ENCODE measurements around the gene IL1RAP.
"Not testable (repeated sequence)": the region's sequence is repeated elsewhere in the genome, so short reads cannot be mapped to it uniquely, and the experiment has no call there.

Gene IL1RAP

GRCh38 chr3:190512666-190513065, 1.2 kb upstream of the IL1RAP start:
- DNase-seq (ENCODE audit: low read depth) = no peak

GRCh38 chr3:190514413-190515153, 698 bp downstream of the IL1RAP start:
- peak; percentile 3 for DNase-seq (ENCODE audit: low read depth)

- no peak for DNase-seq (ENCODE audit: low read depth)
Observed at GRCh38 chr3:190516416-190516815, 2.5 kb downstream of the IL1RAP start.

GRCh38 chr3:190517687-190518086, 3.8 kb downstream of the IL1RAP start:
- no peak for DNase-seq (ENCODE audit: low read depth)

- DNase-seq (ENCODE audit: low read depth) = not testable (repeated sequence)
Observed at GRCh38 chr3:190518531-190518930, 4.6 kb downstream of the IL1RAP start.

- DNase-seq (ENCODE audit: low read depth) = no peak
Observed at GRCh38 chr3:190519886-190520285, 6.0 kb downstream of the IL1RAP start.

GRCh38 chr3:190521998-190522397, 8.1 kb downstream of the IL1RAP start:
- DNase-seq (ENCODE audit: low read depth) = no peak

- no peak for DNase-seq (ENCODE audit: low read depth)
Observed at GRCh38 chr3:190522621-190523222, 8.8 kb downstream of the IL1RAP start.

- DNase-seq (ENCODE audit: low read depth) = no peak
Observed at GRCh38 chr3:190524942-190525341, 11.1 kb downstream of the IL1RAP start.

GRCh38 chr3:190525634-190526033, 11.7 kb downstream of the IL1RAP start:
- no peak for DNase-seq (ENCODE audit: low read depth)

GRCh38 chr3:190526787-190527762, 13.2 kb downstream of the IL1RAP start:
- DNase-seq (ENCODE audit: low read depth) = no peak

- DNase-seq (ENCODE audit: low read depth) = no peak
Observed at GRCh38 chr3:190528706-190529105, 14.8 kb downstream of the IL1RAP start.

GRCh38 chr3:190531406-190531805, 17.5 kb downstream of the IL1RAP start:
- DNase-seq (ENCODE audit: low read depth) = no peak

GRCh38 chr3:190532731-190533203, 18.9 kb downstream of the IL1RAP start:
- DNase-seq (ENCODE audit: low read depth) = no peak

- DNase-seq (ENCODE audit: low read depth) = no peak
Observed at GRCh38 chr3:190533511-190534281, 19.8 kb downstream of the IL1RAP start.

- DNase-seq (ENCODE audit: low read depth) = no peak
Observed at GRCh38 chr3:190534386-190534785, 20.5 kb downstream of the IL1RAP start.

- no peak for DNase-seq (ENCODE audit: low read depth)
Observed at GRCh38 chr3:190534986-190535385, 21.1 kb downstream of the IL1RAP start.

- DNase-seq (ENCODE audit: low read depth) = no peak
Observed at GRCh38 chr3:190537146-190537545, 23.3 kb downstream of the IL1RAP start.

GRCh38 chr3:190538288-190538687, 24.4 kb downstream of the IL1RAP start:
- no peak for DNase-seq (ENCODE audit: low read depth)

- DNase-seq (ENCODE audit: low read depth) = no peak
Observed at GRCh38 chr3:190539526-190539925, 25.6 kb downstream of the IL1RAP start.

- DNase-seq (ENCODE audit: low read depth) = no peak
Observed at GRCh38 chr3:190541008-190541407, 27.1 kb downstream of the IL1RAP start.

- DNase-seq (ENCODE audit: low read depth) = no peak
Observed at GRCh38 chr3:190541560-190541959, 27.7 kb downstream of the IL1RAP start.

All from activated T-cell treated with anti-CD3 and anti-CD28 coated beads for 1 hour (primary cell).